Thyroid gland (tissue), 4 donors: ENCODE data around the gene ARSK.

Experiments
- CTCF ChIP-seq, 6 experiments: fragments of 200-600 bp in 3 of 6; fragments of 450-650 bp in 3 of 6; sonication (generic) in 3 of 6; IDR thresholded peaks; one replicate each; pipeline ENCODE4 v1.5.1; 2016 to 2019; ENCODE audit warnings: antibody characterized with exemption in 6 of 6, mild to moderate bottlenecking in 2 of 6, inconsistent platforms in 1 of 6, moderate library complexity in 1 of 6
- POLR2A ChIP-seq, 2 donors: fragments of 450-650 bp; IDR thresholded peaks; one replicate each; pipeline ENCODE4 v1.6.1; 2017; ENCODE audit warnings: antibody characterized with exemption in 2 of 2, mild to moderate bottlenecking in 2 of 2, moderate library complexity in 1 of 2

- no peak for TF ChIP-seq CTCF (IDR thresholded peaks at IDR 0.05)
- no peak for TF ChIP-seq POLR2A (IDR thresholded peaks at IDR 0.05)
Measured at GRCh38 chr5:95562282-95562681, 7.4 kb downstream of the ARSK start.
